SH-SY5Y (cell line): ENCODE data around the gene PLA2G4C.

Source experiments
- GATA2 ChIP-seq: IDR thresholded peaks from 2 replicates; pipeline ENCODE4 v1.6.1; 2011; ENCODE audit warnings: mild to moderate bottlenecking, low read depth, low read length
- GATA3 ChIP-seq: IDR thresholded peaks from 2 replicates; pipeline ENCODE4 v1.6.1; 2011; ENCODE audit warnings: low read depth, mild to moderate bottlenecking, low read length, moderate library complexity

Gene PLA2G4C, protein sequence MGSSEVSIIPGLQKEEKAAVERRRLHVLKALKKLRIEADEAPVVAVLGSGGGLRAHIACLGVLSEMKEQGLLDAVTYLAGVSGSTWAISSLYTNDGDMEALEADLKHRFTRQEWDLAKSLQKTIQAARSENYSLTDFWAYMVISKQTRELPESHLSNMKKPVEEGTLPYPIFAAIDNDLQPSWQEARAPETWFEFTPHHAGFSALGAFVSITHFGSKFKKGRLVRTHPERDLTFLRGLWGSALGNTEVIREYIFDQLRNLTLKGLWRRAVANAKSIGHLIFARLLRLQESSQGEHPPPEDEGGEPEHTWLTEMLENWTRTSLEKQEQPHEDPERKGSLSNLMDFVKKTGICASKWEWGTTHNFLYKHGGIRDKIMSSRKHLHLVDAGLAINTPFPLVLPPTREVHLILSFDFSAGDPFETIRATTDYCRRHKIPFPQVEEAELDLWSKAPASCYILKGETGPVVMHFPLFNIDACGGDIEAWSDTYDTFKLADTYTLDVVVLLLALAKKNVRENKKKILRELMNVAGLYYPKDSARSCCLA

DNA sequence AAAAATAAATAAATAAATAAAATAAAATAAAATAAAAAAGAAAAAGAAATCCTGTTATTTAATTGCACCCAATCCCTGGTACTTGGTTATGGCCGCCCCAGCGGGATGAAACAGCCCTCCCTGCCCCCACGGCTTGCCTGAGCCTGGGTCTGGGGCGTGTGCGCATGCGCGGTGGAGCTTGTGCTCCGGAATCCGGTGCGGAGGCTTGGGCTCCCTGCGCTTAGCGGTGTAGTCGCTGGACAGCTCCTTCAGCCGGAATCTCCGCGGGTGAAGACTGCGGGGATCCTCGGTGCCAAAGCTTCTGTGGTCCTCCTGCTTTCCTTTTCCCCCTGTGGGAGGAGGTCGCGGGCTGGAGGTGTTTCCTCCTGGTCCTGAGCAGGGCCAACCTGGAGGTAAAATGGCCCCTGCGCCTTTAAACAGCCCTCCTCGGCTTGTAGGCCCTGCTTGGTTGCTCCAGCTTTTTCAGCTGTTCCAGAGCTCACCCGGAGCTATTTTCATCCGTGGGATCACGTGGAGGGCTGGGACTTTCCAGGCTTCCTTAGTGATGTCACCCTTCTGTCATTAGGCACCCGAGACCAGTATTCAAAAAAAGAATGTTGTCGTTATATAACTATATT lies at the start of gene PLA2G4C:
PLA2G4C (minus strand) TSS at position 468 of the 617 bp plus-strand sequence. CDS start 4,288 bp downstream, outside the sequence.
- TF ChIP-seq GATA2 = no peak
- no peak for TF ChIP-seq GATA3

GRCh38 chr19:48158210-48158790 lies 47.7 kb upstream of the PLA2G4C start:
- TF ChIP-seq GATA2 (no peak), GATA3 (no peak)

DNA sequence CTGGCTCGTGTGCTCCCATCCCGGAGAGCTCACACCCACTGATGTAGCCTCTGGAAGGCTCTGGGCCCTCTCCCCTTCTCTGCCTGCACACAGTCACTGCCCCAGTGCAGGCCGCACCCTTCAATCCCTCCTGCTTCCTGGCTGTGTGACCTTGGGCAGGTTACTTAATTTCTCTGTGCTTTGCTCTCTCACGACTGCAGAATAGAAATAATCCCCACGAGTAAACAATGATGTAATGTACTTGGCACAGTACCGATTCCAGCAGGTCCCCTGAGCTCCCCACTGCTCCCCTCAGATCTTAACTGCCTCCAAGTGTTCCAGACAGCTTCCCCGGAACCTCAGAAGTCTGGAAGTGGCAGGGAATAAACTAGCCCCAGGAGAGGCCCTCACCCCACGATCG lies 43.4 kb upstream of the PLA2G4C start:
- no peak for TF ChIP-seq GATA2

- TF ChIP-seq GATA2 (no peak), GATA3 (no peak)
Observed at GRCh38 chr19:48152551-48152950, 41.9 kb upstream of the PLA2G4C start.

DNA sequence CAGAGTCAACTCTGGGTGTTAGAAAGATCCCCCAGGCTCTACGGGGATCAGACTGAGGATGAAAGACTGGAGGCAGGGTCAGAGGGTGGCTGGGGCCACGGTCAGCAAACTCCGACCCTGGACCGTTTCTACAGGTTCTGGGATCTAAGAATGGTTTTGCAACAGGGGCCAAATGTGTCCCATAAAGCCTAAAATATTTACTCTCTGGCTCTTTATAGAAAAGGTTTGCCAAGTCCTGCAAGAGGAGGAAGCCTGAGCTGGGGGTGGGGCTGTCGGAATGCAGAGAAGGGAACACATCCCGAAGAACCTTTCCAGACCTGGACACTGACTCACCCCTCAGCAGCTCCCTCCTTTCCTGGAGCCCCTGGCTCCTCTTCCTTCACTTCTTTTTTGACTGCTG lies 38.8 kb upstream of the PLA2G4C start:
- TF ChIP-seq GATA3 (no peak), GATA2 (no peak)

DNA sequence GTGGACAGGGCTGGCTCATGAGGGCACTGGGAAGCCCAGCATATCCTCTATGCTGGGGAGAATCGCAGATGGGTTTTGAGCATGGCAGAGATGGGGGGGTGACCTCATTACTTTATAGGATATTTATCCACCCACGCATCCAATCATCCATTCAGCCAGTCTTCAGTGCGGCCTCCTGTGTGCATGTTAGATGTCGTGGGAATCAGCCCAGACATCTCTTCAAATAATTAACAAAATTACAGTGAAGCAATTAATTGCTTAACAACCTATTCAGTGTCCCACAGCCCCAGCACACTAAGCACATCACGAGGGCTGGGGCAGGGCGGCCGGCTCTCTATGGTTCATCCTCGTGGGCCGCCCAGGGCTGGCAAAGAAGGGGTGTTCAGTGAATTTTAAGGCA lies 38.0 kb upstream of the PLA2G4C start:
- TF ChIP-seq GATA2 = no peak
- TF ChIP-seq GATA3 = no peak

DNA sequence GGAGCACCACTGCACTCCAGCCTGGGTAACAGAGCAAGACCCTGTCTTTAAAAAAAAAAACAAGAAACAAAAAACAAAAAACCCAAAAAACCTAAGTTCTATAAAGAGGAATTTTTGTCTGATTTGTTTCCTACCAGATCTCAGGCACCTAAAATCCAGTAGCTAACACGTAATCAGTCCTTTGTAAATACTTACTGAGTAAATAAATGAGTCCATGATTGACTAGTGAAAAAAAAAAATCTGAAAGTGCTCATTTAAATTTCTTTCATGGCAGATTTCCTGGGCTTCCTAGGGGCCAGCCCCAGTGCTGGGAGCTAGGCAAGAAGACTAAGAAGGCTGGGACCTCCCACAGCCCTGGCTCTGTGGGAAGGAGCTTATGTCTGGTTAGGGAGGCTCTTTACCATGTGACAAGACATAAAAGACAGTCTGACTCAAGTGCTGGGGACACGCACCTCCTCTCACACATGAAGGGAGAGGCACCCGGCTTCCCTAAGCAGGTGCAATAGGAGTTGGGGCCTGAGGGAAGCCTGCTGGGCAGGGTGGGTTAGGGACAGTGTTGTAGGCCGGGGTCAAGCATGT lies 37.1 kb upstream of the PLA2G4C start:
- TF ChIP-seq GATA3 (no peak), GATA2 (no peak)

DNA sequence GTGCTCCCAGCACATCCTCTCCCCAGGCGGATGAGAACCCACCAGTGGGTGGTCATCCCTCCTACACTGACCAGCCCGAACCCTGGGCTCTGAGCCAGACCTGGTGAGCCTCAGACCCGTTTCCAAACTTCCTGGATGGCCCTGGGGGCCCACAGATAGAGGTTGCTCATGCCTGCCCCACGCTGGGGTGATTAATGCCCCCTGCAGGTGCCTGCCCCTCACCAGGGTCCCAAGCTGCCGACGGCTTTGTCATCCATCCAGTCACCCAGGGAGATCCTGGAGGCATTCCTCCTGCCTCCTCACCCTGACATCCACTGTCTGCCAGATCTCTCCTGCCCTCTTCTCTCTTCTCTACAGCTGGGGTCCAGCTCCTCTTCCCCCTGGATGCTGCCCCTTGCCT lies 28.4 kb upstream of the PLA2G4C start:
- TF ChIP-seq GATA2 (no peak), GATA3 (no peak)

DNA sequence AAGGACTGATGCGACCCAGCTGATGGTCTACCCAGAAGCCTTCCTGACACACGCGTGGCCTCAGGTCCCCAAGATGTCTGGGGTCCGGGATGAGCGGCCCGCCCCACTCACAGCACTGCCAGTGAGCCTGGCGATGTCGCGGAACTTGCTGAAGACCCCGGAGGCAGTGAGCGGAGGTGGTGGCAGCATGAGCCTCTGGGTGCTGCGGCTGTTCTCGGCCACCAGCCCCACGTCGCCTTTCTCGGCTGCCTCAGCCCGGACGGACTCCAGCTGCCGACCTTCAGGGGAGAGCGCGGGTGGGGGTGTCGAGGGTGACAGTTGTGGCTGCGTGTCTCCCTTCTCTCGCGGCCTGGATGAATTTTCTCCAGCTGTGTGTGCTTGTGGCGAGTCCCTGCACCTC lies 26.8 kb upstream of the PLA2G4C start:
- TF ChIP-seq GATA3 = no peak
- TF ChIP-seq GATA2 = no peak

- TF ChIP-seq GATA2 (no peak), GATA3 (no peak)
Observed at GRCh38 chr19:48136547-48136946, 25.9 kb upstream of the PLA2G4C start.

- TF ChIP-seq GATA3 (no peak), GATA2 (no peak)
Observed at GRCh38 chr19:48135411-48135810, 24.8 kb upstream of the PLA2G4C start.

GRCh38 chr19:48133094-48133493 lies 22.5 kb upstream of the PLA2G4C start:
- TF ChIP-seq GATA2 = no peak
- no peak for TF ChIP-seq GATA3

DNA sequence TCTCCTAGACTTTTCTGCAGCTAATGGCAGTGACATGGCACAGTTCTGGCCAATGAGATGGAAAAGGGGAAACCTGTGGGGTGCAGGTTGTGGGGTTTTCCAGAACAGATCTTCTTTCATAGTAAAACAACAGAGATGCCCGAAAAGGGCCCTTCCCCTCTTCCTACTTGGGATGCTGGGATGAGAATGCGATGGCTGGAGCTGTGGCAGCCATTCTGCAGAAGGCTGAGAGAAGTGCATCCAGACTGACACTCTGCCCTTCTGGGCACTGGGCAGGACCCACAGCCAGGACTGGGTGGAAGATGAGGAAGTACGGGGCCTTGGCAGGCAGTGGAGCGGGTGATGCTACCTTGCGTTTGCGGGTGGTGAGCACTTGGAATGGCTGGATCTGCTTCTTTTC lies 16.9 kb upstream of the PLA2G4C start:
- no peak for TF ChIP-seq GATA2
- TF ChIP-seq GATA3 = no peak

GRCh38 chr19:48123907-48124651 lies 13.5 kb upstream of the PLA2G4C start:
- TF ChIP-seq GATA3 = no peak
- TF ChIP-seq GATA2 = no peak
